DOHH2 (cell line): ENCODE measurements around the gene RPL19.

Source experiments
- H3F3A ChIP-seq: fragments of 200-600 bp; sonication (generic), shearing (Covaris generic); 2 replicates; pipeline ENCODE4 v1.6.0; 2016; ENCODE audit warnings: antibody characterized with exemption, mild to moderate bottlenecking; ENCODE audit not compliant: control insufficient read depth, insufficient read depth
- H3K27ac ChIP-seq: fragments of 200-600 bp; sonication (generic); 2 replicates; pipeline ENCODE4 v1.5.1; 2014; ENCODE audit warnings: low read depth, mild to moderate bottlenecking, low read length, moderate library complexity
- H3K27me3 ChIP-seq: fragments of 200-600 bp; sonication (generic); 2 replicates; pipeline ENCODE4 v1.6.1; 2014; ENCODE audit warnings: mild to moderate bottlenecking, low read length, mixed read lengths; ENCODE audit not compliant: control insufficient read depth
- H3K36me3 ChIP-seq: fragments of 200-600 bp; sonication (generic); 2 replicates; pipeline ENCODE4 v1.6.1; 2014; ENCODE audit warnings: mild to moderate bottlenecking, low read length, moderate library complexity, mixed read lengths; ENCODE audit not compliant: control insufficient read depth
- H3K4me1 ChIP-seq: fragments of 200-600 bp; sonication (generic); 2 replicates; pipeline ENCODE4 v1.6.1; 2014; ENCODE audit warnings: mild to moderate bottlenecking, low read length, mixed read lengths; ENCODE audit not compliant: control insufficient read depth
- H3K4me2 ChIP-seq: fragments of 200-600 bp; sonication (generic); 2 replicates; pipeline ENCODE4 v1.6.0; 2014; ENCODE audit warnings: mild to moderate bottlenecking, low read length, moderate library complexity
- H3K4me3 ChIP-seq: fragments of 200-600 bp; sonication (generic); 2 replicates; pipeline ENCODE4 v1.5.1; 2014; ENCODE audit warnings: mild to moderate bottlenecking, low read length, mixed read lengths
- H3K79me2 ChIP-seq: fragments of 200-600 bp; sonication (generic); 2 replicates; pipeline ENCODE4 v1.6.1; 2014; ENCODE audit warnings: mild to moderate bottlenecking, low read length, mixed read lengths; ENCODE audit not compliant: control insufficient read depth
- H3K9me2 ChIP-seq: fragments of 200-600 bp; sonication (generic); replicated peaks from 2 replicates; pipeline ENCODE4 v1.6.1; 2014; ENCODE audit warnings: mild to moderate bottlenecking, low read length, mixed read lengths; ENCODE audit not compliant: control insufficient read depth
- H3K9me3 ChIP-seq: fragments of 200-600 bp; sonication (generic); 2 replicates; pipeline ENCODE4 v1.6.1; 2014; ENCODE audit warnings: antibody characterized with exemption, low read length, mixed read lengths; ENCODE audit not compliant: control insufficient read depth, insufficient read depth
- H4K20me1 ChIP-seq: fragments of 200-600 bp; sonication (generic); 2 replicates; pipeline ENCODE4 v1.6.0; 2014; ENCODE audit warnings: low read depth, mild to moderate bottlenecking, antibody characterized with exemption, low read length, moderate library complexity; ENCODE audit not compliant: control insufficient read depth, insufficient read depth
- EZH2phosphoT487 ChIP-seq: fragments of 200-600 bp; sonication (generic); IDR thresholded peaks from 2 replicates; pipeline ENCODE4 v1.6.1; 2017; ENCODE audit warnings: borderline replicate concordance, mild to moderate bottlenecking, antibody characterized with exemption, low read length, moderate library complexity, mixed read lengths
- TF ChIP-seq, protein P1 (sequence below): fragments of 200-600 bp; sonication (generic); IDR thresholded peaks from one replicate; pipeline ENCODE4 v1.5.1; 2014; ENCODE audit warnings: antibody characterized with exemption, mild to moderate bottlenecking, low read depth, low read length; ENCODE audit not compliant: poor library complexity, severe bottlenecking

Gene RPL19

GRCh38 chr17:39183045-39183444, 17.0 kb upstream of the RPL19 start:
- Histone ChIP-seq H3K27me3 (no peaks in the 10 kb centered on the region), H3K4me2 (no peak overlapping the region), H3K4me3 (no peak overlapping the region), H4K20me1 (no peaks in the 10 kb centered on the region), H3K9me3 (no peaks in the 10 kb centered on the region), H3K36me3 (peaks cover 61% of the 10 kb centered on the region), H3K79me2 (no peaks in the 10 kb centered on the region), H3K9me2 (no peaks in the 10 kb centered on the region), H3K27ac (no peak overlapping the region), H3K4me1 (no peaks in the 10 kb centered on the region), H3F3A (no peaks in the 10 kb centered on the region; the same call in 1 of the 2 replicates)
- no peak for TF ChIP-seq EZH2phosphoT487
- TF ChIP-seq, protein P1, sequence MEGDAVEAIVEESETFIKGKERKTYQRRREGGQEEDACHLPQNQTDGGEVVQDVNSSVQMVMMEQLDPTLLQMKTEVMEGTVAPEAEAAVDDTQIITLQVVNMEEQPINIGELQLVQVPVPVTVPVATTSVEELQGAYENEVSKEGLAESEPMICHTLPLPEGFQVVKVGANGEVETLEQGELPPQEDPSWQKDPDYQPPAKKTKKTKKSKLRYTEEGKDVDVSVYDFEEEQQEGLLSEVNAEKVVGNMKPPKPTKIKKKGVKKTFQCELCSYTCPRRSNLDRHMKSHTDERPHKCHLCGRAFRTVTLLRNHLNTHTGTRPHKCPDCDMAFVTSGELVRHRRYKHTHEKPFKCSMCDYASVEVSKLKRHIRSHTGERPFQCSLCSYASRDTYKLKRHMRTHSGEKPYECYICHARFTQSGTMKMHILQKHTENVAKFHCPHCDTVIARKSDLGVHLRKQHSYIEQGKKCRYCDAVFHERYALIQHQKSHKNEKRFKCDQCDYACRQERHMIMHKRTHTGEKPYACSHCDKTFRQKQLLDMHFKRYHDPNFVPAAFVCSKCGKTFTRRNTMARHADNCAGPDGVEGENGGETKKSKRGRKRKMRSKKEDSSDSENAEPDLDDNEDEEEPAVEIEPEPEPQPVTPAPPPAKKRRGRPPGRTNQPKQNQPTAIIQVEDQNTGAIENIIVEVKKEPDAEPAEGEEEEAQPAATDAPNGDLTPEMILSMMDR: no peak

DNA sequence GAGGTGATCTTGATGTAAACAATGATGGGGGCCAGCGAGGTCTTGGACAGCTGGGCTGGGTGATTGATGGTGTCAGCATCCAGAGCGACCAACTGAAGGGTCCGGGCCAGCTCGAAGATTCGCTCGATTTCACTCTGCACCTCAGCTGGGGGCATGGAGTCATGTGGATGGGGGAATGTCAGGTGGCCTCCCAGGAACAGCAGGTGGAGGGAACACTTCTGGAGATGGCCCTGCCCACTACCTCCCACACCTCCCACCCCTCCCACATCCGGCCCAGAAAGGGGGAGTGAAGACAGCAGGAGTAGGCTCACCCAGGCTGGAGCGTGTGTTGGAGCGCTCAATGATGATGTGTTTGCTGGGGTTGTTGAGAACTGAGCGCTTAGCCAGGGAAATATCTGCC, 16.4 kb upstream of the RPL19 start:
- Histone ChIP-seq H3K27me3 (no peaks in the 10 kb centered on the region), H3K4me3 (no peak overlapping the region), H3K9me3 (no peaks in the 10 kb centered on the region), H4K20me1 (no peaks in the 10 kb centered on the region), H3K4me1 (no peaks in the 10 kb centered on the region), H3K4me2 (no peak overlapping the region), H3F3A (no peaks in the 10 kb centered on the region; the same call in 1 of the 2 replicates), H3K9me2 (no peaks in the 10 kb centered on the region), H3K36me3 (peaks cover 62% of the 10 kb centered on the region), H3K27ac (no peak overlapping the region), H3K79me2 (no peaks in the 10 kb centered on the region)
- TF ChIP-seq, protein P1: no peak
- no peak for TF ChIP-seq EZH2phosphoT487

- Histone ChIP-seq H3K4me2 (no peak overlapping the region), H3K4me1 (no peaks in the 10 kb centered on the region), H3K9me2 (no peaks in the 10 kb centered on the region), H3K4me3 (no peak overlapping the region), H3K9me3 (no peaks in the 10 kb centered on the region), H3K36me3 (peaks cover 63% of the 10 kb centered on the region), H3K79me2 (no peaks in the 10 kb centered on the region), H3F3A (no peaks in the 10 kb centered on the region), H4K20me1 (no peaks in the 10 kb centered on the region), H3K27ac (no peak overlapping the region), H3K27me3 (no peaks in the 10 kb centered on the region)
- TF ChIP-seq, protein P1: no peak
- no peak for TF ChIP-seq EZH2phosphoT487
These were observed 13.5 kb upstream of the RPL19 start for GRCh38 chr17:39186481-39187002.
